B cell (primary cell): ENCODE measurements around the gene FAM107A.

ENCODE experiments used
- EZH2 ChIP-seq: IDR thresholded peaks from 2 replicates; pipeline ENCODE4 v1.6.1; 2012; ENCODE audit warnings: borderline replicate concordance, low read depth, mild to moderate bottlenecking, moderate library complexity, low read length; ENCODE audit not compliant: insufficient read depth, poor library complexity, severe bottlenecking
- TF ChIP-seq, protein P1 (sequence below): fragments of 200-600 bp; IDR thresholded peaks from one replicate; pipeline ENCODE4 v1.8.0; 2022; ENCODE audit warnings: antibody characterized with exemption, mild to moderate bottlenecking

- TF ChIP-seq, protein P1, sequence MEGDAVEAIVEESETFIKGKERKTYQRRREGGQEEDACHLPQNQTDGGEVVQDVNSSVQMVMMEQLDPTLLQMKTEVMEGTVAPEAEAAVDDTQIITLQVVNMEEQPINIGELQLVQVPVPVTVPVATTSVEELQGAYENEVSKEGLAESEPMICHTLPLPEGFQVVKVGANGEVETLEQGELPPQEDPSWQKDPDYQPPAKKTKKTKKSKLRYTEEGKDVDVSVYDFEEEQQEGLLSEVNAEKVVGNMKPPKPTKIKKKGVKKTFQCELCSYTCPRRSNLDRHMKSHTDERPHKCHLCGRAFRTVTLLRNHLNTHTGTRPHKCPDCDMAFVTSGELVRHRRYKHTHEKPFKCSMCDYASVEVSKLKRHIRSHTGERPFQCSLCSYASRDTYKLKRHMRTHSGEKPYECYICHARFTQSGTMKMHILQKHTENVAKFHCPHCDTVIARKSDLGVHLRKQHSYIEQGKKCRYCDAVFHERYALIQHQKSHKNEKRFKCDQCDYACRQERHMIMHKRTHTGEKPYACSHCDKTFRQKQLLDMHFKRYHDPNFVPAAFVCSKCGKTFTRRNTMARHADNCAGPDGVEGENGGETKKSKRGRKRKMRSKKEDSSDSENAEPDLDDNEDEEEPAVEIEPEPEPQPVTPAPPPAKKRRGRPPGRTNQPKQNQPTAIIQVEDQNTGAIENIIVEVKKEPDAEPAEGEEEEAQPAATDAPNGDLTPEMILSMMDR, result no peak
- no peak for TF ChIP-seq EZH2
Measured at GRCh38 chr3:58606693-58607092, 29.5 kb upstream of the FAM107A start.
